Ecto neural progenitor cell (in vitro differentiated cells): ENCODE results near the gene GOLGA8A.
"Not testable (repeated sequence)": the region's sequence is repeated elsewhere in the genome, so short reads cannot be mapped to it uniquely, and the experiment has no call there.

Experiments
- DNase-seq: peaks from one replicate; pipeline ENCODE4 v3.0.0-alpha.2; 2018; ENCODE audit warnings: low spot score

The GOLGA8A gene

GRCh38 chr15:34408973-34409372 lies 28.6 kb downstream of the GOLGA8A start:
- DNase-seq = not testable (repeated sequence)

- not testable (repeated sequence) for DNase-seq
These were observed 33.7 kb downstream of the GOLGA8A start for GRCh38 chr15:34403899-34404298.

GRCh38 chr15:34403160-34403598 lies 34.4 kb downstream of the GOLGA8A start:
- DNase-seq = not testable (repeated sequence)

- DNase-seq = not testable (repeated sequence)
These were observed 39.9 kb downstream of the GOLGA8A start for GRCh38 chr15:34397637-34398259.

GRCh38 chr15:34392981-34393380 lies 44.6 kb downstream of the GOLGA8A start:
- DNase-seq = not testable (repeated sequence)

GRCh38 chr15:34389594-34390086 lies 48.0 kb downstream of the GOLGA8A start:
- not testable (repeated sequence) for DNase-seq
